ENCODE results near the gene GRAP.
A peak's percentile ranks its signal among the peaks of the same experiment; 100 is the strongest.

GRAP gene

DNA sequence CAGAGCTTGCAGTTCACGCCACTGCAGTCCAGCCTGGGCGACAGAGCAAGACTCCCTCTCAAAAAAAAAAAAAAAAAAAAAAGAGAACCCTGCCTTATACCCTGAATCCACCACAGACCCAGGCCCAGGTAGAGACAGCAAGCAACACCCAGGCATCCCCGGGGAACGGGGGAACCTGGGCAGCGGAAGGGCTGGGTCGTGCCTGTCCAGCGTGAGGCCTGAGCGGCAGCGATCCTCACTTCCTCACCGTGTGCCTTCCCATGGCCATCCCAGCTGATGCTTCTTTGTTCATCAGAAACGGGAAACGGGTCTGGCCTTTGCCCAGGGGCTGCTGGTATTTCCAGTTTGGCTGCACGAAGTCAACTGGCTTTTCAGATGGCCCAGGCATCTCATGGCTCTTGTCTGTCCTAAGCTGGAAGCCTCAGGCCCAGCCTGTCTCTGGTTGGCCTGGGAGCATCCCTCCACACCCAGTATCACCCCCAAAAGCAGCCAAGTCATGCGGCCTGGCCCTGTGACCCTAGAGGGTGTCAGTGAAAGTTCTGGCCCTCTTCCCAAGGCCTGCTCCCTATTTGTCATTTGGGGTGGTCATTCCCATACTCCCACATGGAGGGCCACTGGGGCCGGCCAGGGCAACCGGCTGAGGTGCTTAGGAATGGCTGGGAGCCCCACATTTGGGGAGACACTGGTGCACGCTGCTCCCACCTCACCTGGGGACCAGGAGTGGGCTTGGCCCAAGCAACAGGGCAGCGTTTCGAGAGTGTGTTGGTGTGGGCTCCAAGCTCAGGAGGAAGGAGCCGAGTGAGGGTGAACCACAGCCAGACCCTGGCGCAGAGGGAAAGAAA, 62.3 kb downstream of the GRAP start:
- DNase-seq (ENCODE audit: low spot score), result no peak

DNA sequence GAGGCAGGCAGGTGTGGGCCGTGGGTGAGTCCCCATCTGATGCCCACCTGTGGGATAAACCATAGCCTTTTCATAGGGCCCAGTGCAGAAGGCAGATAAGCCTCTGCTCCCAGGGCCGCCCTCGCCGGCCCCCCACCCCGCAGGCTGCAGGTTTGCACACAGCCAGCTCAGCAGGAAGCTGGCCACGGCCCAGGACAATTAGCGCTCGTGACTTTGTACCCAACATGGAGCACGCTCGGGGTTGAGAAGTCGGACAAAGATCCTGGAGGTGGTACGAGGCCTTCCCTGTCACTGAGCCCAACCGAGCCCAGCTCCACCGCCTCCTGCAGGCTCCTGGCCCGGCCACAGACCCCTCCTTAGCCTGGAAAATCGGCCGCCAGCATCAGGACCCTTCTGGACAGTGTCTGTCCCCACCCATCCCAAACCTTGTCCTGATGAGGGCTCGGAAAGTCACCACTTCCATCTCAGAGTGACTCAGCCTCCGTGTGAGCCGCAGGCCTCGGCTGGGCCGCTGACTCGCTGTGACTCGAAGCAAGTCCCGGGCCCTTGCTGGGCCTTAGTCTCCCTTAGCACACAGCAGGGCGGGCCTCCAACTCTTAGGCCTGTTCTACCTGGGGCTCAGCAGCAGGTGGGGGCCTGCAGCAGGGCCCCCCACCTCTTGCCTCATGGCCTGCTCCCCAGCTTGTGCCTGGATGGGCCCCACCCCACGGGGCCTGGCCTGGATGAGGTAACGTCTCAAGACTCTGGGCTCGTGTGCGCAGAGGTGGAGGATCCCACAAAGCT, 64.9 kb downstream of the GRAP start:
- peak; percentile 63 for DNase-seq (ENCODE audit: low spot score)

DNA sequence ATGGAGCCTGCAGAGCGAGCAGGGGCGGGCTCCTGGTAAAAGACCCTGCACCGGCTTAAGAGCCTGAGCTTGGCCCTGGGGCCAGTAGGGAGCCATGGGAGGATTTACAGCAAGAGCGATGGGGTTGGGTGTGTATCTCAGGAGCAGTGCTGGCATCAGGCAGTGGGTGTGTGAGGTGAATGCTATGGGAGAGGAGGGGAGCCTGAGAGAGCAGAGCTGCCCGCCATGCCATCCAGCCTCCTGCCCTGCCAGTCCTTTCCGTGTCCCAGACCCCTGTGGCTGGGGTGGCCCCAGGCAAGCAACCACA, 65.5 kb downstream of the GRAP start:
- DNase-seq (ENCODE audit: low spot score), result no peak

DNA sequence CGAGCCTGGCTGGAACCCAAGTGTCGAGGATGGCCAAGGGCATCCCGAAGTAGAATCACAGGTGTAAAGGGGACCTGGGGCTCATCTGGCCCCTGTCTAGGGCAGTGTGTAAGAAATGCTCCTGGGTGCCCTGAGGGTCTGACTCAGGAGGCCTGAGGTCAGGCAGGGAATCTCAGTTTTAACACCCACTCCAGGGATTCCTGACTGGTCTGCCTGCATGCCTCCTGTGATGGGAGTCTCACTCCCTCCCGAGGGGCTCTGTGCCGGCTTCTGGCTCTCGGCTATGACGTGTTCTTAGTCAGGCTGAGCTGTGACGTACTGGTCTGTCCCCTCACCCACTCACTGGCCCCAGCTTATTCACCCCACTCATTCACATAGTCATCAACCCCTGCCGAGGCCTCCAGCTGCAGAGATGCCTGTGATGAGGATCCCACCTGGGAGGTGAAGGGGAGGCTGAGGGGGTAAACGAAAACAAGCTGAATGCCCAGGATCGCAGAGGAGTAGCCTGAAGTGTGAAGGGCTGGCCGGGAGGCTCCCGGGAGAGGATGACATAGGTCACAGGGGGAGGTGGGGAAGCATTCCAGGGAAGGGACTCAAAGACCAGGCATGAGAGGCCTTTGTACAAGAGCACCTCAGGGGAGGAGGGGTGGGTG, 65.9 kb downstream of the GRAP start:
- DNase-seq (ENCODE audit: low spot score), result no peak

DNA sequence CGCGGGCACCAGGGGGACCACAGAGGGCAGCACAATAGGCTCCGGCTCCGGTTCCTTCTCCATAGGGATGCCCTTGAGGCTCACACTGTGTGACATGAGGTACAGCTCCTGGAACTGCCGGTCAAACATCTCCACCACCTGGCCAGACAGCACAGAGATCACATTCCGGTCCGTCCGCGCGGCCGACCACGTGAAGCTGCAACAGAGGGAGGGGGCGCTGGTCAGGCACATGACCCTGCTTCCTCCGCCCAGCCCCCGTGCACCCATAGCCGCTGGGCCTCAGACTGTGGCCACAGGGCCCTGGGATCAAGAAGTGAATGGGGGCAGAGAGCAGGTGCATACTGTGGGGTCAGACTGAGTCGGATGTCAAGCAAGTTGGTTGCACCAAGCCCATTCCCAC, 68.1 kb downstream of the GRAP start:
- DNase-seq (ENCODE audit: low spot score), result no peak

DNA sequence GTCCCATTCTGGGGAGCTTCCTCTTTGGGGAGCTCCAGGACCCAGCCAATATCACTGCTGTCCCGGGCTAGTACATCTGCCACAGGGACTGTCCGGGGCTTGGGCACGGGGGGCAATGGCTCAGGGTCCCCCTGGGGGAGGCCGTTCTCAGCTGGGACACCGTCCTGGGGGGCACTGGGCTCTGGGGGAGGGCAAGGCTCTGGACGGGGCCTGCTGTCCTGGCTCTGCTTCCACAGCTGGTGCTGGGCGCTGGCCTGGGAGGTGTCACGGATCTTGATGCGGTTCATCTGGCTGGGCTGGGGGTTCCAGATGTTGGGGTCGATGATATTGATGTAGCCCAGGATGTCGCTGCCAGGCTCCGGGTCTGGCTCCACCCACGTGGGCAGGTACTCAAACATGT, 68.7 kb downstream of the GRAP start:
- DNase-seq (ENCODE audit: low spot score), result no peak

DNA sequence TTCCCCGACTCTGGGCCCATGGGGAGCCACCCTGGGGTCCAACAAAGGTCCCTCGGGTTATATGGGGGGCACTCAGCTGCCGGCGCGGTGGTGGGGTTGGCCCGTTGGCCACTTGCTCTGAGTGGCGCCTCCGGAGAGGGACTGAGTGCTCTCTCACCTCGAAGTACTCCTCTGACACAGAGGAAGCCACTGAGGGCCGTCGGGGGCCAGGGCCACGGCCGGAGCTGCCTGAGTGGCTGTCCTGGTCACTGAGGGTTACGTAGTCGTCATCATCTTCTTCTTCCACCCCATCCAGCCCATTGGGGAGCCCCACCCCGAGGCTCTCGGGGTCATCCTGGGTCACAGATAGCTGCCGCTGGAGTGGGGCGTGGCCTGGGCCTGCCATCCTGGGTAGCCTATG, 69.1 kb downstream of the GRAP start:
- no peak for DNase-seq (ENCODE audit: low spot score)

DNA sequence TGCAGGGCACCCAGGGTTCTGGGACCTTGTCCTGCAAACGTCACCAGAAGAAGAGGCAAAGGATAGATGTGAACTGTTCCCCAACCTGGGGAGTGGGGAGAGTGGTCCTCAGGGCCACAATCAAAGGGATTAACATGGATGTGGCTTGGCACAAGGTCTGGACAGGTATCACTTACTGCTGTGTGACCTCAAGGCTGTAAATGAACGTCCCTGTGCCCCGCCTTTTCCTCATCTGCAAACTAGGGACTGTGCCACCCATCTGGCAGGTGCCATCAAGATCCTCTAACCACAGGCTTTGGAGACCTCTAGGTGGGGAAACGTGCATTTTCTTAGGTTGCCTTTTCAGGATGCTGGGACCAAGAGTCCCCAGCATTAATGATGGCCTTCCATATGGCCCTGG, 69.7 kb downstream of the GRAP start:
- no peak for DNase-seq (ENCODE audit: low spot score)

DNA sequence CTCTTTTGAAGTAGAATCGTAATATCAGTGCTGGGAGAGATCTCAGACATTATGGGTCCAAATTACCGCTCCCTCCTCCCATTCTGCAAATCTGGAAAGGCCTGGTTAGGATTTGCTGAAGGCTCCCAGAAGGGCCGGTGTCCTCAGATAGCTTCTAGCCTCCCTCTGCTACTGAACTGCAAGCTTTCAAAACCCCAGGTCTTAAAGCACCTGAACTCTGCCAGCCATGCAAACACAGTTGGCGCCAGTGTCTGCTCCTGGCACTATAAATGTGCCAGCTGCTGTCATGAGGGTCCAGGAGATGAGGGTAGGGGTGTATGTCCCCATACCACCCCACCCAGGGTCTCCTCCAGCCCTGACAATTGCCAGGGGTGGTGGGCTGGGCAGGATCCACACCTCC, 70.6 kb downstream of the GRAP start:
- DNase-seq (ENCODE audit: low spot score), result no peak

DNA sequence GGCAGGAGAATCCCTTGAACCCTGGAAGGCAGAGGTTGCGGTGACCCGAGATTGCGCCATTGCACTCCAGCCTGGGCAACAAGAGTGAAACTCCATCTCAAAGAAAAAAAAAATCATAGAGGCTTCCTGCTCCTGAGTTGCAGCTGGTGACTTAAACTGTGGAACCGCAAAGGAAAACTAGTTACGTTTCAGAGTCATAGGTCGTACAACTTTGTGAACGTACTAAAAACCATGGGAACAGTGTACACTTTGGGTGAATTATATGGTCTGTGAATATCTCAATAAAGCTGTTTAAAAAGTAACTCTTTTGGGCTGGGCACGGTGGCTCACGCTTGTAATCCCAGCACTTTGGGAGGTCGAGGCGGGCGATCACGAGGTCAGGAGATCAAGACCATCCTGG, 71.2 kb downstream of the GRAP start:
- DNase-seq (ENCODE audit: low spot score), result no peak

DNA sequence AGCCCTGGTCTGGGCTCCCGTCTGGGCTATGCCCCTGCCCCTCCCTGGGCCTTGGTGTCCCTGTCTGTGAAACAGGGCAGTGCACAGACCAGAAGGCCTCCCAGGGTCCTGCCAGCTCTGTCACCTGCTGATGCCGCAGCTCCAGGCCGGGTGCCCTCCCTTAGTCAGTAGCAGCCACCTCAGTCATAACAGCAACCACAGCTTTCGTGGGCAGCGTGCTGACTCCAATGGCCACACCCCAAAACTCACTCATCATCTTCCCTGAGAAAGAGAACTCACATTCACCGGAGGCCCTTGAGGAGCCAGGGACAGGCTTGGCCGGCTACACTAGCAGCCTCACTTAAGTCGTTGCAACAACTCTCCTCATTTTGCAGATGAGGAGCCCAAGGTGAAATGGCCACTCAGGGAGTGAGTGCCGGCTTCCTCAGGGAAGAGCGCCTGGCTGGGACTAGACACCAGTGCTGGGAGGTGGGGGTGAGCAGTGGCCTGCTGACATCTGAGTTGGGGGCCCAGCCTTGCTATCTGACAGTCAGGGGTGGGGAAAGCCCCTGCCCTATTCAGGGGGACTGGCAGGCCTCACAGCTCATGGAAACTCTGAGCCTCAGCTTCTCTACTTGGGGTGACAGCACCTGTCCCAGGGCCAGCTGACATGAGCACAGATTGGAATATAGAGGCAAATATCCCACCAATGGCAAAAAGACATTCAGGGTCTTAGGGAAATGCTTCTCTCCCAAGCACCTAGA, 72.2 kb downstream of the GRAP start:
- no peak for DNase-seq (ENCODE audit: low spot score)

DNA sequence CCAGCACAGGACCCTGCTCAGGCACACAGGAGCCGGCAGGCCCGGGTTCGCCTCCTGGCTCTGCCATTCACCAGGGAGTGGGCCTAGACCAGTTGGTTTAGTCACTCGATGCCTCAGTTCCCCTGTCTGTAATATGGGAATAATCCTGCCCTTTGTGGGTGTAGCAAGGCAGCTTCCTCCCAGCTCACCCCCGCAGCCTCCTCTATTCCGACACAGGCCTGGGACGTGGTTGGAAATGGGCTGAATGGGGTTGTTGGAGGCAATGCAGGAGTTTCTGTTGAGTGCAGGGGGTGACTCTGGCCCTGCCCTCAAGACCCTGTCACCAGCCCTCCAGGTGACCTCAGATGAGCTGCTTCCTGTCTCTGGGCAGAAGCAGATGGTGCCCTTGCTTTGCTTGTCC, 75.0 kb downstream of the GRAP start:
- DNase-seq (ENCODE audit: low spot score), result no peak

Data from LoVo (cell line).